GM12878 (cell line): ENCODE data around the gene MRTFA. TPM values are rescaled to one million over a fixed set of nuclear protein-coding genes. Genes with fewer than 3 reads are reported as not detected.

Experiments used
- ASH2L ChIP-seq: fragments of 300-600, 200-600 bp; sonication (generic); IDR thresholded peaks from 2 replicates; pipeline ENCODE4 v1.6.1; 2017; ENCODE audit warnings: low read depth, mild to moderate bottlenecking, borderline replicate concordance
- CBX5 ChIP-seq: sonication (generic); IDR thresholded peaks from 2 replicates; pipeline ENCODE4 v1.6.1; 2016; ENCODE audit warnings: low read depth, moderate library complexity, mild to moderate bottlenecking, inconsistent platforms
- CTCF ChIP-seq, 3 experiments: IDR thresholded peaks in 2 of 3; conservative IDR thresholded peaks in 1 of 3; 2 replicates each; pipeline ENCODE4 v1.5.1; 2011; ENCODE audit warnings: low read depth in 3 of 3, low read length in 3 of 3, mild to moderate bottlenecking in 3 of 3, control low read depth in 2 of 3, moderate library complexity in 2 of 3, inconsistent platforms in 1 of 3, mixed read lengths in 1 of 3; ENCODE audit not compliant: control insufficient read depth in 2 of 3, insufficient read depth in 1 of 3; ENCODE audit errors: extremely low read depth in 1 of 3
- IRF4 ChIP-seq: IDR thresholded peaks from 2 replicates; pipeline ENCODE4 v1.6.1; 2011; ENCODE audit warnings: low read depth, low read length
- KDM1A ChIP-seq: fragments of 200-600 bp; sonication (generic); IDR thresholded peaks from 2 replicates; pipeline ENCODE4 v1.6.1; 2016; ENCODE audit warnings: borderline replicate concordance
- POLR2A ChIP-seq: IDR thresholded peaks from 2 replicates; pipeline ENCODE4 v1.6.1; 2011; ENCODE audit warnings: low read depth, mild to moderate bottlenecking, low read length
- POLR2AphosphoS2 ChIP-seq: IDR thresholded peaks from 2 replicates; pipeline ENCODE4 v1.6.1; 2011; ENCODE audit warnings: low read depth, mild to moderate bottlenecking, low read length, improper control_type of control experiment, moderate library complexity
- RB1 ChIP-seq: fragments of 450-650 bp; formaldehyde crosslinking; IDR thresholded peaks from 2 replicates; pipeline ENCODE4 v1.6.1; 2017; ENCODE audit warnings: mild to moderate bottlenecking, borderline replicate concordance
- SIX5 ChIP-seq: IDR thresholded peaks from 2 replicates; pipeline ENCODE4 v1.6.1; 2011; ENCODE audit warnings: mild to moderate bottlenecking, low read depth, low read length, moderate library complexity; ENCODE audit not compliant: severe bottlenecking
- SMAD5 ChIP-seq: IDR thresholded peaks from 2 replicates; pipeline ENCODE4 v1.6.1; 2016; ENCODE audit warnings: antibody characterized with exemption, low read depth
- TARDBP ChIP-seq: IDR thresholded peaks from 2 replicates; pipeline ENCODE4 v1.6.1; 2016; ENCODE audit warnings: borderline replicate concordance
- ZNF592 ChIP-seq: fragments of 450-650 bp; IDR thresholded peaks from 2 replicates; pipeline ENCODE4 v1.6.1; 2017; ENCODE audit warnings: mild to moderate bottlenecking, moderate library complexity
- ZZZ3 ChIP-seq: IDR thresholded peaks from 2 replicates; pipeline ENCODE4 v1.6.1; 2011; ENCODE audit warnings: low read depth; ENCODE audit not compliant: control insufficient read depth, insufficient read length
- polyA plus RNA-seq, 11 experiments: library from polyadenylated mRNA; depleted of rRNA in 4 of 11; unstranded in 6 of 11; stranded (reverse) in 5 of 11; fragments of >200 nt; fragmentation: Nextera tagmentation in 4 of 11; fragmentation: Illumina TruSeq in 1 of 11; extraction: Ambion mirVana in 4 of 11; extraction: Trizol in 1 of 11; gene quantifications; 1 replicate in 1 of 11; 2 replicates in 10 of 11; pipeline versions ENCODE4 v1.2.1 to v1.2.3, GENCODE V29; 2011 to 2016; ENCODE audit warnings: inconsistent platforms in 2 of 11, missing spikeins in 2 of 11, low read depth in 1 of 11
- total RNA-seq, 4 experiments: library from RNA; depleted of rRNA in 3 of 4; stranded (reverse); fragments of >200 nt in 3 of 4; fragmentation: Illumina TruSeq in 1 of 4; extraction: Trizol in 1 of 4; gene quantifications; 2 replicates each; pipeline versions ENCODE4 v1.2.1 to v1.2.3, GENCODE V29; 2013 to 2021
- TF ChIP-seq, protein P1 (sequence below): fragments of 150-350 bp; IDR thresholded peaks from 2 replicates; pipeline ENCODE4 v1.6.1; 2014; ENCODE audit warnings: mild to moderate bottlenecking, low read depth, low read length
- TF ChIP-seq, protein P2 (sequence below): IDR thresholded peaks from 2 replicates; pipeline ENCODE4 v1.6.1; 2012; ENCODE audit warnings: mild to moderate bottlenecking, low read depth, low read length
- TF ChIP-seq, protein P3 (sequence below): fragments of 450-650 bp; IDR thresholded peaks from 2 replicates; pipeline ENCODE4 v1.6.1; 2017; ENCODE audit warnings: antibody characterized with exemption, mild to moderate bottlenecking, moderate library complexity

Gene MRTFA
- total and polyA plus RNA-seq, 10 of the 15 experiments (the other 5 are each of a cell fraction or from before 2014, with no cell fraction given): 2.0 to 63.9 (median 17.9) TPM

DNA sequence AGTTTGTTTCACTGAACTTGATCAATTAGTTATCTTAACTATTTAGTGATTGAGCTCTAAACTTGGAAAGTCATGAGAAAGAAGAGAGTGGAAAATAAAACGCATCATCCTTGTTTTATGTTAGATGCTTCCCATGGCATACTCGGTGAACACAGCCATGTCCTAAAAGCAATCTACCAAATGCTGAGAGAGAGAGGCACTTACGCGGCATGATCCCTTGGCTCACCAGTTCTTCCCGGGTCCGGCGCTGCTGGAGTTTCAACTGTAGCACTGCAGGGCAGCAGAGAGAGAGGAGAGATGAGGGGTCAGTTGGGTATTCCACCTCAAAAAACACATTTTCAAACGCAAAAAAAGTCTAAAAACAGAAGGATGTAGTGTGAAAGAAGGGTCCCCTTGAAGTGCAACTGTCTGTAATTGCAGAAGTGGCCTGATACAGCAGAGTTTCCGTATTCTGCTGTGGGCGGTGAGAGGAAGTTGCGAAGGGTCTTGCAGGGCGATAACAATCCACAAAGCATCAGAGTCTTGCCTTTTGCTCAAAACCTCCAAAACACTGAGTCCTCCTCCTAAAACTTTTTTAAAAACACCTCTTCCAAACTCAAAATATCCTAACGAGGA, 173.4 kb downstream of the MRTFA start (continued):
- TF ChIP-seq ZNF592 (no peak), ZZZ3 (no peak), POLR2A (peak; percentile 53), RB1 (no peak), POLR2AphosphoS2 (no peak), CTCF (IDR thresholded peaks at IDR 0.05 in 2 of 3, conservative IDR thresholded peaks at IDR 0.05 in 1 of 3; ENCODE audit: control insufficient read depth in 2 of 3, extremely low read depth in 1 of 3, insufficient read depth in 1 of 3, low read depth in 3 of 3, low read length in 3 of 3) (no peak), CBX5 (no peak), ASH2L (no peak), IRF4 (no peak), TARDBP (no peak), SMAD5 (no peak), KDM1A (no peak), SIX5 (no peak)
- TF ChIP-seq, protein P1, sequence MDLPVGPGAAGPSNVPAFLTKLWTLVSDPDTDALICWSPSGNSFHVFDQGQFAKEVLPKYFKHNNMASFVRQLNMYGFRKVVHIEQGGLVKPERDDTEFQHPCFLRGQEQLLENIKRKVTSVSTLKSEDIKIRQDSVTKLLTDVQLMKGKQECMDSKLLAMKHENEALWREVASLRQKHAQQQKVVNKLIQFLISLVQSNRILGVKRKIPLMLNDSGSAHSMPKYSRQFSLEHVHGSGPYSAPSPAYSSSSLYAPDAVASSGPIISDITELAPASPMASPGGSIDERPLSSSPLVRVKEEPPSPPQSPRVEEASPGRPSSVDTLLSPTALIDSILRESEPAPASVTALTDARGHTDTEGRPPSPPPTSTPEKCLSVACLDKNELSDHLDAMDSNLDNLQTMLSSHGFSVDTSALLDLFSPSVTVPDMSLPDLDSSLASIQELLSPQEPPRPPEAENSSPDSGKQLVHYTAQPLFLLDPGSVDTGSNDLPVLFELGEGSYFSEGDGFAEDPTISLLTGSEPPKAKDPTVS: no peak
- TF ChIP-seq, protein P2, sequence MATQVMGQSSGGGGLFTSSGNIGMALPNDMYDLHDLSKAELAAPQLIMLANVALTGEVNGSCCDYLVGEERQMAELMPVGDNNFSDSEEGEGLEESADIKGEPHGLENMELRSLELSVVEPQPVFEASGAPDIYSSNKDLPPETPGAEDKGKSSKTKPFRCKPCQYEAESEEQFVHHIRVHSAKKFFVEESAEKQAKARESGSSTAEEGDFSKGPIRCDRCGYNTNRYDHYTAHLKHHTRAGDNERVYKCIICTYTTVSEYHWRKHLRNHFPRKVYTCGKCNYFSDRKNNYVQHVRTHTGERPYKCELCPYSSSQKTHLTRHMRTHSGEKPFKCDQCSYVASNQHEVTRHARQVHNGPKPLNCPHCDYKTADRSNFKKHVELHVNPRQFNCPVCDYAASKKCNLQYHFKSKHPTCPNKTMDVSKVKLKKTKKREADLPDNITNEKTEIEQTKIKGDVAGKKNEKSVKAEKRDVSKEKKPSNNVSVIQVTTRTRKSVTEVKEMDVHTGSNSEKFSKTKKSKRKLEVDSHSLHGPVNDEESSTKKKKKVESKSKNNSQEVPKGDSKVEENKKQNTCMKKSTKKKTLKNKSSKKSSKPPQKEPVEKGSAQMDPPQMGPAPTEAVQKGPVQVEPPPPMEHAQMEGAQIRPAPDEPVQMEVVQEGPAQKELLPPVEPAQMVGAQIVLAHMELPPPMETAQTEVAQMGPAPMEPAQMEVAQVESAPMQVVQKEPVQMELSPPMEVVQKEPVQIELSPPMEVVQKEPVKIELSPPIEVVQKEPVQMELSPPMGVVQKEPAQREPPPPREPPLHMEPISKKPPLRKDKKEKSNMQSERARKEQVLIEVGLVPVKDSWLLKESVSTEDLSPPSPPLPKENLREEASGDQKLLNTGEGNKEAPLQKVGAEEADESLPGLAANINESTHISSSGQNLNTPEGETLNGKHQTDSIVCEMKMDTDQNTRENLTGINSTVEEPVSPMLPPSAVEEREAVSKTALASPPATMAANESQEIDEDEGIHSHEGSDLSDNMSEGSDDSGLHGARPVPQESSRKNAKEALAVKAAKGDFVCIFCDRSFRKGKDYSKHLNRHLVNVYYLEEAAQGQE: no peak
- TF ChIP-seq, protein P3, sequence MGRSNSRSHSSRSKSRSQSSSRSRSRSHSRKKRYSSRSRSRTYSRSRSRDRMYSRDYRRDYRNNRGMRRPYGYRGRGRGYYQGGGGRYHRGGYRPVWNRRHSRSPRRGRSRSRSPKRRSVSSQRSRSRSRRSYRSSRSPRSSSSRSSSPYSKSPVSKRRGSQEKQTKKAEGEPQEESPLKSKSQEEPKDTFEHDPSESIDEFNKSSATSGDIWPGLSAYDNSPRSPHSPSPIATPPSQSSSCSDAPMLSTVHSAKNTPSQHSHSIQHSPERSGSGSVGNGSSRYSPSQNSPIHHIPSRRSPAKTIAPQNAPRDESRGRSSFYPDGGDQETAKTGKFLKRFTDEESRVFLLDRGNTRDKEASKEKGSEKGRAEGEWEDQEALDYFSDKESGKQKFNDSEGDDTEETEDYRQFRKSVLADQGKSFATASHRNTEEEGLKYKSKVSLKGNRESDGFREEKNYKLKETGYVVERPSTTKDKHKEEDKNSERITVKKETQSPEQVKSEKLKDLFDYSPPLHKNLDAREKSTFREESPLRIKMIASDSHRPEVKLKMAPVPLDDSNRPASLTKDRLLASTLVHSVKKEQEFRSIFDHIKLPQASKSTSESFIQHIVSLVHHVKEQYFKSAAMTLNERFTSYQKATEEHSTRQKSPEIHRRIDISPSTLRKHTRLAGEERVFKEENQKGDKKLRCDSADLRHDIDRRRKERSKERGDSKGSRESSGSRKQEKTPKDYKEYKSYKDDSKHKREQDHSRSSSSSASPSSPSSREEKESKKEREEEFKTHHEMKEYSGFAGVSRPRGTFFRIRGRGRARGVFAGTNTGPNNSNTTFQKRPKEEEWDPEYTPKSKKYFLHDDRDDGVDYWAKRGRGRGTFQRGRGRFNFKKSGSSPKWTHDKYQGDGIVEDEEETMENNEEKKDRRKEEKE: no peak
